Uterus (tissue), 2 donors: ENCODE data around the gene TMPRSS9.

ENCODE experiments used
- CTCF ChIP-seq, 4 experiments: fragments of 200-600 bp in 2 of 4; fragments of 450-650 bp in 2 of 4; sonication (generic) in 2 of 4; IDR thresholded peaks; one replicate each; pipeline ENCODE4 v1.5.1; 2016 to 2019; ENCODE audit warnings: antibody characterized with exemption in 4 of 4, mild to moderate bottlenecking in 2 of 4, moderate library complexity in 1 of 4
- POLR2A ChIP-seq, 2 donors: fragments of 450-650 bp; IDR thresholded peaks; one replicate each; pipeline ENCODE4 v1.6.1; 2016; ENCODE audit warnings: antibody characterized with exemption in 2 of 2, mild to moderate bottlenecking in 1 of 2, moderate library complexity in 1 of 2

- no peak for TF ChIP-seq CTCF (IDR thresholded peaks at IDR 0.05)
- no peak for TF ChIP-seq POLR2A (IDR thresholded peaks at IDR 0.05)
Observed at GRCh38 chr19:2413629-2414028, 53.6 kb downstream of the TMPRSS9 start.
